ENCODE measurements around the gene ATOH8.
"Not testable (repeated sequence)": the region's sequence is repeated elsewhere in the genome, so short reads cannot be mapped to it uniquely, and the experiment has no call there.

The ATOH8 gene, protein sequence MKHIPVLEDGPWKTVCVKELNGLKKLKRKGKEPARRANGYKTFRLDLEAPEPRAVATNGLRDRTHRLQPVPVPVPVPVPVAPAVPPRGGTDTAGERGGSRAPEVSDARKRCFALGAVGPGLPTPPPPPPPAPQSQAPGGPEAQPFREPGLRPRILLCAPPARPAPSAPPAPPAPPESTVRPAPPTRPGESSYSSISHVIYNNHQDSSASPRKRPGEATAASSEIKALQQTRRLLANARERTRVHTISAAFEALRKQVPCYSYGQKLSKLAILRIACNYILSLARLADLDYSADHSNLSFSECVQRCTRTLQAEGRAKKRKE

DNA sequence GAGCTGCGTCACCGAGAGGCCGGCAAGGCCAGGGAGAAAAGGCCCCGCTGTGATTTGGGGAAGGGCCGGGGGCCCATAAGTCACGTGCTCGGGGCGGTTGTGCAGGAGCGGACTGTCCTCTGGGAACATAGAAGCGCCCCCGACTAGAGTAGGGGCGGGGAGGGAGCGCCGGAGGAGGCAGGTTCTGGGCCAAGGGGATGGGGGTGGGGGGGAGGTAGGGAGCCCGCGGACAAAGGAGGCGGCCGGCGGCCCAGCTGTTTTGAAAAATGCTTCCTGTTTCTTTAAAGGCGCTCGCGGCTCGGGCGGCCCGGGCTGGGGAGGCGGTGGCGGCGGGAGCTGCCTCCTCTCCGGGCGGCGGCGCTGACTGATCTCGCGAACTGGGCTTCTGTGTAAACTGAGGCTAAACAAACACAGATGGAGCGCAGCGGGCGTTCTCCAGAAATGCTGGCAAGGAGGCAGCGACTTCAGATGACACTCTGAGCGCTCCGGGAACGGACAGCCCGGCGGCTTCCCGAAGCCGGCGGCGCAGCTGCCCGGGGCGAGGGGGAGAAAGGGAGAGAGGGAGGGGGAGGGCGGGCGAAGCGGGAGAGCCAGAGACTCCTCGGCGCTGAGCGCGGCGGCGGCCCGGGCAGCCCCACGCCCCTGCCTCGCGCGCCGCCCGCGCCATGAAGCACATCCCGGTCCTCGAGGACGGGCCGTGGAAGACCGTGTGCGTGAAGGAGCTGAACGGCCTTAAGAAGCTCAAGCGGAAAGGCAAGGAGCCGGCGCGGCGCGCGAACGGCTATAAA, at the start of gene ATOH8:
Gene ATOH8, plus strand, starts transcription at position 467 of the 788 bp plus-strand sequence. Its CDS starts 199 bp downstream, at position 666.
- DNase-seq: no peak

DNA sequence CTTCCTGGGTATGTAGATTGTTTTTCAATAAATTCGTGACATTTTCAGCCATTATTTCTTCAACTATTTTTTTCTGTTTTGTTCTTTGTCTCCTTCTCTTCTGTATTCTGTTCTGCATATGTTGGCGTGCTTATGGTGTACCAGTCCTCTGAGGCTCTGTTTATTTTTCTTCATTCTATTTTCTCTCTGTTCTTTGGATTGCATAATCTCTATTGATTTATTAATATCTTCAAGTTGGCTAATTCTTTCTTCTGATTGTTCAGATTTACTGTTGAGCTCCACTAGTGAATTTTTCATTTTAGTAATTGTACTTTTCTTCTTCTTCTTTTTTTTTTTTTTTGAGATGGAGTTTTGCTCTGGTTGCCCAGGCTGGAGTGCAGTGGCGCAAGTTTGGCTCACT, 49.8 kb upstream of the ATOH8 start:
- no peak for DNase-seq

DNA sequence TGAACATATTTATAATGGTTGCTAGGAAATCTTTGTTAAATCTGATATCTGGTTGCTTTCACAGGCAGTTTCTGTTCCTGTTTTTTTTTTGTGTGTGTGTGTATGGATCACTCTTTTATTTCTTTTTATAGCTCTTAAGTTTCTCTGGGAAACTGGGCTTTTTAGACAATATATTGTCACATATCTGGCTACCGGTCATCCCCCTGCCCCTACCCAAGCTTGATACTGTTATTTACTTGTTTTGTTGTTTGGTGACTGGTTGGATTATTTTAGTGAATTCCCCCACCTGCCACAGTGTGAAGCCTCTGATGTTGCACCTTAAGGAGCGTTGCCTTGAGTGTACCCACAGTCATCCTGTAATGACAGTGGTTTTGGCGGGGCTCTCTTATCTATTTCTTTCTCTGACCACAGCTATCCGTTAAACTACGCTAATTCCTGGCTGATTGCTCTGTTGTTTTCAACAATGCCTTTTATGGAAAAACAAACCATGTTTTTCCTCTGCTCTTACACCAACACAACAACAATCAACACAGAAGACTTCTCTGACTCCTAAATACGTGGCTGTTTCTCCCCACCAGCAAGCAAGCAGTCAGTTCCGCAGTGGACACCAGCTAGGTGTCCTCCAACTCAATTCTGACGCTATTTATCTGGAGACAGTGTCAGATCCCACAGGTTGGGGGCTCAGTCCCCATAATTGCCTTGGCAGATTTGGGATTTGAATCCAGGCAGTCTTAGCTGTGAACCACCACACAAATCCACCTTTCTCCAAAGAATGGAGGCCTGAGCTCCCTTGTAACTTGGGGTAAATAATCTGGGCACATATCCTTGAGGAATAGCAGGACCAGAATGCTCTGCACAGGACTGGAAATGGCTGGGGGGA, 48.8 kb upstream of the ATOH8 start:
- DNase-seq: no peak

DNA sequence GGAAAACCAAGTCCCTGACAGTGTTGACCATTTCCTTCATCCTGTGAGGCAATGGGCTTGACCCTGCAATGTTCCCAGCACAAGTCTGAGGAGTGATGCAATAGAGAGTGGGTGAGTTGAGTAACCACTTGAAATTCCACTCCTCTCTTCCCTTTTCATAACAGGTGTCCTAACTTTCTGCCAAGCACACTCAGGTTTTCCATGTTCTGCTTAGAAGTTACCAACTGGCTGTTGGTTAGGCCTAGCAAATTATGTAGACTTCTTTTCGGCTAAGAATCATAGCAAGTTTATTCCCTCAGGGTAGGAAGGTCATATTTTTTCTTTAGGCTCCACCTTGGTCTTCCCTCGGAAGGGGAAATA, 48.1 kb upstream of the ATOH8 start:
- DNase-seq: no peak

DNA sequence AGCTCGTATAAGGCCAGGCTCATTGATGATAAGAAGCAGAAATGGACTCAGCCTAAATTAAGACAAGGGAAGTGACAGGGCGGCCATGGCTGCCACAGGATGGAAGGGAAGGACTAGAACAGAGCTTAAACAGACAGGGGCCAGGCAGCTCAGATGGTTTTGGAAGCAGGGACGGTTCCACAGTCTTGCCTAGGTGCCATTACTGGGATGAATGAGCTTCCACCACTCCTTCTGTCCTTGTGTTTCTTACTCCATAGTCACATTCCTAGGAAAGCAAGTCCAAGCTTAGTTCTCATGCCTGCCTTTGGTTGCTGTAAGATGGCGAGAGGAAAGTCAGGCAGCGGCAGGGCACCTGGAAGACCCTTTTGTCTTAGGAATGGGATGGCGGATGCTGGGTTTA, 47.7 kb upstream of the ATOH8 start:
- no peak for DNase-seq

DNA sequence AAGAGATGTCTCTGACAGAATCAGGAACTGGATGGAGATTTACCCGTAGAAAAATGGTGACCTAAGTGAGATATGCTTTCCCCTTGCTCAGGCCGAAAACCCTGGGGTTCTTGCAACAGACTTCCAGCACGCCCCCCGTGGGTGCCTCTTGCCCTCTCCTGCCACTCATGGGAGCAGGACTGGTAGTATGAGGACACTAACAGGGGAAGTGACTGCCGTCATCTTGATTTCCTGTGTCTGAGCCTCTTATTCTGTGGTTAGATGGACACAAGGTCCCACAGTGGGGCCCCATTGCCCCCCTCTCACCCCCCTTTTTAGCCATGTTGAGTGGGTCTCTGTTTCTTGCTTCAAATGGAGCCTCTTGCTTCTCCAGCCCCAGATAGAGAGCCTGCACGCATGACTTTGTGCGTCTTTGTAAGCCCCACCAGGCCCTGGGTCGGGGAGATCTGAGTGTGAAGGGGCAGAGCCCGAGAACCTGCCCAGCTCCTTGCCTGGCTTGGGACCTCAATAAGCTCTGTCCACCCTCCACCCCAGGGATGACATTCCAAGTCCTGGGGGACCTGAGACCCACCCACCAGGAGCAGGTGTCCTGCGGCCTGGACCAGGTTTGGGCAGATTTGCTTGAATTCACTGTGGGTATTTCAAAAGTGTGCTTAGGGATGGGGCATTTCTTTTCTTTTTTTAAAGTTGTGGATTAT, 47.0 kb upstream of the ATOH8 start:
- DNase-seq: no peak

DNA sequence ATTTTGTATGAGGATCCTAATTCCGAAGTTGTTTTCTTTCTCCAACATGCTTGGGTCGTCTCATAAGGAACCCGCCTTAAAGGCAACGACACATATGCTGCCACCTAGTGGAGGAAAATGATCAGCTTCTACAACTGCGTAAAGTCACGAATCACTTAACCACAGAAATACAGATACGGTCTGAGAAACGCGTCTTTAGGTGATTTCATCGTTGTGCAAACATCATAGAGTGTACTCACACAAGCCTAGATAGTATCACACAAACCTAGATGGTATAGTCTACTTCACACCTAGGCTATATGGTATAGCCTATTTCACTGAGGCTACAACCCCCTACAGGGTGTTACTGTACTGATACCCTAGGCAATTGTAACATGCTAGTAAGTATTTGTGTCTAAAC, 46.5 kb upstream of the ATOH8 start:
- DNase-seq: peak; percentile 37

DNA sequence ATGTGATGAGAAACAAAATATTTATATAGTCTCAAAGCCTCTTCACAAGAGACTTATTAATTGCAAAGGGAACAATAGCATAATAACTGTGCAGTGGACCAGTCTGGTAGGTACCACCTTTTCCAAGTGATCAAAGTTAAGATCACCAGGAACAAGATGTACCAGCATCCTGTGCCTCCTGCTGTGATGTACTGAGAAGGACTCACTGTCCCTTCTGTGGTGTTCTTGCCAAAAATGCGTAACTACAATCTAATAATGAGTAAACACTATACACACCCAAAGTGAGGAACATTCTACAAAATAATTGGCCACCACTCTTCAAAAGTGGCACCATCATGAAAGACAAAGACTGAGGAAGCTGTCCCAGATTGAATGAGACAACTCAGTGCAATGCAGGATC, 45.1 kb upstream of the ATOH8 start:
- no peak for DNase-seq

DNA sequence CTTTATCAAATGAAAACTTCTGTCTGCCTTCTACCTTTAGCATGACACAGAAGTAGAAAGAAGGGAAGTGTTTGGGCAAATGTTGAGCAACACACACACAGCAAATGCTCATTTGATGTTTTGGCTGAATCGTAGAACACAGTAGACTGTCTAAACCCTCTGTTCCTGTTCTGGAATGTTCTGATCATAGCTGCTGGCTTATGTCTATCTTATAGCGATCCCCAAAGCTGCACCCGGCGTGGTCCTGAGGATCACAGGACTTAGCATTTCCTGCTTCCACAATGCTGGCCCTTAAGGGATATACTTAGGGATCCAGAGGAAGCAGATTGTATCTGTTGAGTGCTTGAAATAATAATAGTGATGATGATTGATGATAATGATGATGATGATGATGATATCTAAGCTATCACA, 44.4 kb upstream of the ATOH8 start:
- DNase-seq: no peak

DNA sequence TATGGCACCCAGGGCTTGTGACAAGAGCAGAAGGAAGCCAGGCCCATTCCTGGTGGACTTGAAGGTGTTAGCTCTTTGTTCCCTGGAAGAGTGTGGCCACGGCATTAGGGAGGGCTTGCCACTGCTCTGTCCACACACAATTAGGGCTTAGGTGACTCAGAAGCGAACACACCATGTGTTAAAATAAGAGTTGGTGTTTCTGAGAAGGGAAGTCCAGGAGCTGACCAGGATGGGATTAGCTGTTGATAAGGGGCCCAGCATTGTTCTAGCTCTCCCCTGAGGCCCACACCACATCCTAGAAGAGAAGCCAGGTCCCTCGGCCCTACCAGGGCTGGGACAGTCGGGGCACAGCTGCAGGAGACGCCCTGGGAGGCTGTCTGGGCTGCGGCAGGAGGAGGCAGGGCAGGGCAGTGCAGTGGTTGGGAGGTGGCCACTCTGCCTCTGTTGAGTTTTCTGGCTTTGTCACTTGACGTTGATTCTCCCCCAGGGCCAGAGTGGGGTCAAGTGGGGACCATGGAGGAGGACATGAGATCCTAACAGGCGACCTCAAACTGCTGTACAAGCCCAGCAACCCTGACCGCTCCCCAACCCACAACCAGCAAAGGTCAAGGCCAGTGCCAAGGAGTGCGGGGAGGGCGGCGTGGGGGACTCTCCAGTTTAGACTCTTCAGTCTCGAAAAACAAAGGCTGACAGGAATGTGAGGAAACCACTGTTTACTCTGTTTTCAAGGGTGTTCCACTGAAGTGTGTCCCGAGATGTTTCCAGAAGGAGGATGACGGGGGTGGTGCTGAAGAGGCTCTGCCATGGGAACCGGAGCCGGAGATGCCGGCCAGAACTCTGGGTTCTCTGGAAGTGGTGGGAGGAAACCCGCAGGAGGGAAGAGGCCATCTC, 42.9 kb upstream of the ATOH8 start:
- DNase-seq: no peak

DNA sequence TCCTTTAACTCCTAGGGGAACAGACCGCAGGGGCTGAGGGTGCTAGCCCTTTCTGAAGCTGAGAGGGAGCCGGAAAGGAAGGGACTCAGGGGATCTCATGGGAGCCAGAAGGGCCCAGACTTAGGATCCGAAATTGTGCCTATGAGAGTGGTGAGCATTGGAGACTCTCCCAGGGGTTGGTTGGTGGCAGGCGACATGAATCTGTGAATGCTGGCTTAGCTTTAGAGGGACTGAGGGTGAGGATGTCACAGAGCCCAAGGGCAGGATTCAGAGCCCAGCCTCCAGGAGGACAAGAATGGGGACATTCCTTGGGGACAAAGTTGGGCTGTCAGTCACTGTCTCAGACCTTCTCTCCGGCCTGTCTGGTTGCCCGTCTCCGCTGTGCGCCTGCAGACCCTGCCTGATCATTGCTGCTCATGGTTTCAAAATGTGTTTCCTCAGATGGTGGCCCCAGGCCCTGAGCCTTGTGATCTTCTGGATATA, 42.2 kb upstream of the ATOH8 start:
- DNase-seq: no peak

DNA sequence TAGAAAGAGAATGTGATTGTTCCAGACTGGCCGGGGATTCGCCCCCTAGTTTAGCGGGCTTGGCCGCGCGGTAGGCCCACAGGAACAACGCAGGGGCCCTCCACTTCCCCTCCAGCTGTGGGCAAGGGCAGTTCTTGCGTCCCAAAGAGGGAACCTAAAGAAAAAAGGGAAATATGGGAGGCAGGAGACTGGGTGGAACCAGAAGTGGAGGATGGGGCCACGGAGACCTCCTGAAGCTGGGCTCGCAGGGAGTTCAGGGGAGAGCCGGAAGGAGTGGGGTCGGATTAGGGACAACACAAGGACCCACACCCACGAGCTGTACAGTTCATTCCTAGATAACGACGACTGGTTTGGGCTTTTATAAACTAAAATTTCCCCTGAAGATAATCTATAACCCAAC, 41.5 kb upstream of the ATOH8 start:
- DNase-seq: no peak

DNA sequence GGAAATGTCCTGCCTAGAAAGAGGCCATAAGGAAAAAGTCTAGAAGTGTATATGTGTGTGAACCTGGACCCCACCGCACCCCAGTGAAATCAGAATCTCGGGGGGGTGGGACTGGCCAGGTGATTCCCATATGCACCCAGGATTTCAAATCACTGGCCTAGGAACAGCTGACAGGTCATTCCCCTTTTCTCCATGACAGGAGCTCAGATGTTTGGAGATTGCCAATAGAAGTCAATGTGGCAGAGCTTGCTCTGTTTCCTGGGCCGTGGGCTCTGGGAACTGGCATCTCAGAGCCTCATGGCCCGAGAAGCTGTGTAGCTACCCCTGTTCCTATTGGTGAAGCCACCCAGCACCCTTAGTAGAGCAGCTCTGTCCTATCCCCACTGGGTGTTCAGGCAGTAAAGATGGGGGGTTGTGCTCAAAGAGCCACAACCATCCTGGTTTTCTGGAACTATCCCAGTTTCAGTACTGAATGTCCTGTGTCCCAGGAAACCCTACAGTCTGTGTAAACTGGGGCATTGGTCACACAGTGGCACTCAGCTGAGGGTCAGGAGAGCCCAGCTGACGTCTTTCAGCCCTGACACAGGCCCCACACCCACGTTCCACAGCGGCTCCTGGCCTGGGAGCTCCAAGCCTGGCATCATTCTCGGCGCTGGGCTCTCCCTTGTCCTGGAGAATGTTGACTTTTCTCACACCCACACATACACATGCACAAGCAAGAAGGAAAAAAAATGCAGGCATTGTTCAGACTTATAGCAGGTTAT, 40.8 kb upstream of the ATOH8 start:
- DNase-seq: no peak

DNA sequence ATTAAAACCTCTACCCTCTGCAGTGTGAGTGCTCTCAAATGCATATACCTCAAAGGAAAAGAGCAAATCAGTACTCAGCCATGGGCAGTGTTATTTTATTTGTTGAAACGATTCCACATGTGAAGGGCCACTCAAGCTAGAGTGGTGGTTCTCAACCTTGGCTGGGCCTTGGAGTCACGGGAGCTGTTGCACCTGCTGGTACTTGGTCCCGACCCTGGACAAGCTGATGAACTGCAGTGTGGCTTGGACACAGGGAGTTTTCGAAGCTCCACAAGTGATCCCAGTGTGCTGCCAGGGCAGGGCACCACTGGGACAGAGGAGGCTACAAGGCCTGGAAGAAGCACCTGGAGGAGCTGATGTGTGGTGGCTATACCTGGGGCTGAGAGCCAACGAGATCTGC, 40.0 kb upstream of the ATOH8 start:
- no peak for DNase-seq

DNA sequence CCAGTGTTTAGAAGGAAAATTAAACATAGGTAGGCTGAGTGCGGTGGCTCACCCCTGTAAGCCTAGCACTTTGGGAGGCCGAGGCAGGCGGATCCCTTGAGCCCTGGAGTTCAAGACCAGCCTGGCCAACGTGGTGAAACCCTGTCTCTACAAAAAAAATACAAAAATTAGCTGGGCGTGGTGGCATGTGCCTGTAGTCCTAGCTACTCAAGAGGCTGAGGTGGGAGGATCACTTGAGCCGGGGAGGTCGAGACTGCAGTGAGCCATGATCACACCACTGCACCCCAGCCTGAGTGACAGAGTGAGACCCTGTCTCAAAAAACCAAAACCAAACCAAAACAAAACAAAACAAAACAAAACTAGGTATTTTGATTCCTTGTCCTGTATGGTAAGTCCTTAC, 39.4 kb upstream of the ATOH8 start:
- not testable (repeated sequence) for DNase-seq

DNA sequence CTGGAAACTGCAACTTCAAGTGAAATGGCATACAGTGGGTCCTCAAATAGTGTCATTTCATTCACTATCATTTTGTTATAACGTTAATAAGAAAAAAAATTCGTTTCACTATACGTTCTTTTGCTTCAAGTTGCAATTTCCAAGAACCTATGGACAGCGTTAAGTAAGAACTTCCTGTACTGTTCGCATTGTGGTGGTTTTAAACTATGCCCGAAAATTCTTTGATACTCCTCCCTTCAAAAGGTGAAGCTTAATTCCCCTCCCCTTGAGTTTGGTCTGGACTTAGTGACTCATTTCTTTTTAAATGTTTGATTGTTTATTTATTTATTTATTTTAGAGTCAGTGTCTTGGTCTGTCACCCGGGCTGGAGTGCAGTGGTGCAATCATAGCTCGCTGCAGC, 39.0 kb upstream of the ATOH8 start:
- DNase-seq: no peak

DNA sequence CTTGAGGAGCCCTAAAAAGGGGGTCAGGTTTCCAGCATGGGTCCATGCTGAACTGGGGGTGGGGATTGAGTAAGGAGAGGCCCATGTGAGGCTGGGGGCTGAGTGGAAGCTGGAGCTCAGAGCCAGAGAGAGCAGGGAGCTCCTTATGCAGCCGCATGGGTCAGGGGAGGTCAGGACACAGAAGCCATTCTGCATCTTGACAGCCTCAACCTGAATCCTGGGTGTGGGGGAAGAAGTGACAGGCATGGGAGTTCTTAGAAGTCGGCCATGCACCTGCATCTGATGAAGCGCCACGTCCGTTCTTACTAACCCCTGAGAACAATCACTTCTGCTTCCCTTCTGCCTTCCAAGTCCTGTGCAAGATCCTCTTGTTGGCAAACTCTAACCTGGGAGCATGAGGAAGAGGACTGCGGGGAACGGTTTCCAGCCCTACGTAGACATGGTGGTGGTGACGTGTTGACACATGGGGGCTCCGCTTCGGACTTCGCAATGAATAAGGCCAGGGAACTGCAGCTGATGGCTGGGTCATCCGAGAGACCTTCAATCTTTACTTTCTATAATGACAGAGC, 37.4 kb upstream of the ATOH8 start:
- DNase-seq: no peak

DNA sequence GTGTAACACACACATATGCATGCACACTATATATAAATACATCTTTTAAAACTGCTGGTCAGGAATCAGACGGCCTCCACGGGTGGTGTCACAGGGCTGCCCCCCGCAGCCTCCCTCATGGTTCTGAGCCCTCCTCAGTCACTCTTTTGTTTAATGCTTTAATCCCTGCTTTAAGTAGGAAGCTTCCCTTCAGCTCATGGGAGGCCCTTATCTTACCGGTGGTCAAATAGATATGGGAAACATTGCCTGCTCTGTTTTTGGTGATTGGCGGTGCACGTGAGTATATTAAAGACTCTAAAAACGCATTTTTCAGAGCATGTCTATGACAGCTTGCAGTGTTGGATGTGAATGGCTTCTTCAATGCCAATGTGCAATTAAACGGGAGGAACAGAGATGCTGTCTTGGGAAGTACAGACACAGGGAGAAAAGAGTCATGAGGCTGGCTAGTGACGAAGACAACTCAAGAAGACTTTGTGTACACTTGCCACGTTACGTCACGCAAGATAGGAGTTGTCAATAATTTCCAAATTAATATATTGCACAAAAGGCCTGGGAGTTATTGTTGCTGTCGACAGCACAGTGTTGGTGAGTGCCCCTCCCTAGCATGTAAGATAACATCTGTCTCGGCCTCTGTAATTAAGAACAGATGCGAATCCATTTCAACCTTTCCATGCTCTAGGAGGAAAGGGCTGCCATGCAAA, 36.3 kb upstream of the ATOH8 start:
- DNase-seq: no peak

DNA sequence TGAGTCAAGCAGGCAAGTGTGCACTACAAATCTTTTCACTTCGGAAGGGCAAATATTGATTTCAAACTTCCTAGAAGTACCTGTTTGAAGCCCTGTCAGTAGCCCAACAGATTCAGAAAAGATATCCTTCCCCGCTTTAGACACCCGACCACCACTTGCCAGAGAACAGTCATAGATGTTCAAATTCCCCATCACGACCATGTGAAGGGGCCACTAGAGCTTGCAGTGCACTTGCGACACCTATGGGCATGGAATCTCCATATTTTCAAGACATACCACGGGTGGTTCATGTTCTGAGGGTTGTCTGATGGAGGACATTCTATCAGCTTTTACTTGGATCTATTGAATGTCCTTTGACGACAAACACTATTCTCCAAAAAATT, 35.8 kb upstream of the ATOH8 start:
- DNase-seq: no peak

All from activated CD4-positive, alpha-beta T cell treated with anti-CD3 and anti-CD28 coated beads, Interleukin-2, amount 50 U/mL, for 4 hours (primary cell).